CD4-positive, alpha-beta T cell treated with Interleukin-2 at 100 ng/mL for 4 hours (primary cell): ENCODE measurements around the gene CEACAM7.

Experiments used
- DNase-seq: peaks from one replicate; pipeline ENCODE4 v3.0.0-alpha.2; 2020; ENCODE audit warnings: low spot score

CEACAM7 gene

DNA sequence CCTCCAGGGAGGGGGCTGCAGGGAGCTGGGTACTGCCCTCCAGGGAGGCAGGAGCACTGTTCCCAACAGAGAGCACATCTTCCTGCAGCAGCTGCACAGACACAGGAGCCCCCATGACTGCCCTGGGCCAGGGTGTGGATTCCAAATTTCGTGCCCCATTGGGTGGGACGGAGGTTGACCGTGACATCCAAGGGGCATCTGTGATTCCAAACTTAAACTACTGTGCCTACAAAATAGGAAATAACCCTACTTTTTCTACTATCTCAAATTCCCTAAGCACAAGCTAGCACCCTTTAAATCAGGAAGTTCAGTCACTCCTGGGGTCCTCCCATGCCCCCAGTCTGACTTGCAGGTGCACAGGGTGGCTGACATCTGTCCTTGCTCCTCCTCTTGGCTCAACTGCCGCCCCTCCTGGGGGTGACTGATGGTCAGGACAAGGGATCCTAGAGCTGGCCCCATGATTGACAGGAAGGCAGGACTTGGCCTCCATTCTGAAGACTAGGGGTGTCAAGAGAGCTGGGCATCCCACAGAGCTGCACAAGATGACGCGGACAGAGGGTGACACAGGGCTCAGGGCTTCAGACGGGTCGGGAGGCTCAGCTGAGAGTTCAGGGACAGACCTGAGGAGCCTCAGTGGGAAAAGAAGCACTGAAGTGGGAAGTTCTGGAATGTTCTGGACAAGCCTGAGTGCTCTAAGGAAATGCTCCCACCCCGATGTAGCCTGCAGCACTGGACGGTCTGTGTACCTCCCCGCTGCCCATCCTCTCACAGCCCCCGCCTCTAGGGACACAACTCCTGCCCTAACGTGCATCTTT lies 12.5 kb upstream of the CEACAM7 start:
- no peak for DNase-seq

DNA sequence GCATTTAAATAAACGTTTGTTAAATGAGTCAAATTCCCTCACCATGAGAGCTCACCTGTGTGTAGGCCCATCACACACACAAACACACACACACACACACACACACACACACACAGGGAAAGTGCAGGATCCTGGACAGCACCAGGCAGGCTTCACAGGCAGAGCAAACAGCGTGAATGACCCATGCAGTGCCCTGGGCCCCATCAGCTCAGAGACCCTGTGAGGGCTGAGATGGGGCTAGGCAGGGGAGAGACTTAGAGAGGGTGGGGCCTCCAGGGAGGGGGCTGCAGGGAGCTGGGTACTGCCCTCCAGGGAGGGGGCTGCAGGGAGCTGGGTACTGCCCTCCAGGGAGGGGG lies 11.9 kb upstream of the CEACAM7 start:
- DNase-seq: no peak

DNA sequence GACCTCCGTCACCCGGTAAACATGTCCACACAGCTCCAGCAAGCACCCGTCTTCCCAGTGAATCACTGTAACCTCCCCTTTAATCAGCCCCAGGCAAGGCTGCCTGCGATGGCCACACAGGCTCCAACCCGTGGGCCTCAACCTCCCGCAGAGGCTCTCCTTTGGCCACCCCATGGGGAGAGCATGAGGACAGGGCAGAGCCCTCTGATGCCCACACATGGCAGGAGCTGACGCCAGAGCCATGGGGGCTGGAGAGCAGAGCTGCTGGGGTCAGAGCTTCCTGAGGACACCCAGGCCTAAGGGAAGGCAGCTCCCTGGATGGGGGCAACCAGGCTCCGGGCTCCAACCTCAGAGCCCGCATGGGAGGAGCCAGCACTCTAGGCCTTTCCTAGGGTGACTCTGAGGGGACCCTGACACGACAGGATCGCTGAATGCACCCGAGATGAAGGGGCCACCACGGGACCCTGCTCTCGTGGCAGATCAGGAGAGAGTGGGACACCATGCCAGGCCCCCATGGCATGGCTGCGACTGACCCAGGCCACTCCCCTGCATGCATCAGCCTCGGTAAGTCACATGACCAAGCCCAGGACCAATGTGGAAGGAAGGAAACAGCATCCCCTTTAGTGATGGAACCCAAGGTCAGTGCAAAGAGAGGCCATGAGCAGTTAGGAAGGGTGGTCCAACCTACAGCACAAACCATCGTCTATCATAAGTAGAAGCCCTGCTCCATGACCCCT lies 11.3 kb upstream of the CEACAM7 start:
- DNase-seq: no peak

DNA sequence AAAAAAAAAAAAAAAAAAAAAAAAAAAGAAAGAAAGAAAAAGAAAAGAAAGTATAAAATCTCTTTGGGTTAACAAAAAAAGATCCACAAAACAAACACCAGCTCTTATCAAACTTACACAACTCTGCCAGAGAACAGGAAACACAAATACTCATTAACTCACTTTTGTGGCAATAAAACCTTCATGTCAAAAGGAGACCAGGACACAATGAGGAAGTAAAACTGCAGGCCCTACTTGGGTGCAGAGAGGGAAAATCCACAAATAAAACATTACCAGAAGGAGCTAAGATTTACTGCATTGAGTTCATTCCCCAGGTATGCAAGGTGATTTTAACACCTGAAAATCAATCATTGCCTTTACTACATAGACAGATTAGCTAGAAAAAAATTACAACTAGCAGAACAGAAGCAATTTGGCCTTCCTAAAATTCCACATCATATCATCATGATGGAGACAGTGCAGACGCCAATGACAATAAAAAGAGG lies 10.7 kb upstream of the CEACAM7 start:
- no peak for DNase-seq

DNA sequence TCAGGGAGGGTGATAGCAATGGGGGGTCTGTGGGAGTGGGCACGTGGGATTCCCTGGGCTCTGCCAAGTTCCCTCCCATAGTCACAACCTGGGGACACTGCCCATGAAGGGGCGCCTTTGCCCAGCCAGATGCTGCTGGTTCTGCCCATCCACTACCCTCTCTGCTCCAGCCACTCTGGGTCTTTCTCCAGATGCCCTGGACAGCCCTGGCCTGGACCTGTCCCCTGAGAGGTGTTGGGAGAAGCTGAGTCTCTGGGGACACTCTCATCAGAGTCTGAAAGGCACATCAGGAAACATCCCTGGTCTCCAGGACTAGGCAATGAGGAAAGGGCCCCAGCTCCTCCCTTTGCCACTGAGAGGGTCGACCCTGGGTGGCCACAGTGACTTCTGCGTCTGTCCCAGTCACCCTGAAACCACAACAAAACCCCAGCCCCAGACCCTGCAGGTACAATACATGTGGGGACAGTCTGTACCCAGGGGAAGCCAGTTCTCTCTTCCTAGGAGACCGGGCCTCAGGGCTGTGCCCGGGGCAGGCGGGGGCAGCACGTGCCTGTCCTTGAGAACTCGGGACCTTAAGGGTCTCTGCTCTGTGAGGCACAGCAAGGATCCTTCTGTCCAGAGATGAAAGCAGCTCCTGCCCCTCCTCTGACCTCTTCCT lies 9.3 kb upstream of the CEACAM7 start:
- no peak for DNase-seq

DNA sequence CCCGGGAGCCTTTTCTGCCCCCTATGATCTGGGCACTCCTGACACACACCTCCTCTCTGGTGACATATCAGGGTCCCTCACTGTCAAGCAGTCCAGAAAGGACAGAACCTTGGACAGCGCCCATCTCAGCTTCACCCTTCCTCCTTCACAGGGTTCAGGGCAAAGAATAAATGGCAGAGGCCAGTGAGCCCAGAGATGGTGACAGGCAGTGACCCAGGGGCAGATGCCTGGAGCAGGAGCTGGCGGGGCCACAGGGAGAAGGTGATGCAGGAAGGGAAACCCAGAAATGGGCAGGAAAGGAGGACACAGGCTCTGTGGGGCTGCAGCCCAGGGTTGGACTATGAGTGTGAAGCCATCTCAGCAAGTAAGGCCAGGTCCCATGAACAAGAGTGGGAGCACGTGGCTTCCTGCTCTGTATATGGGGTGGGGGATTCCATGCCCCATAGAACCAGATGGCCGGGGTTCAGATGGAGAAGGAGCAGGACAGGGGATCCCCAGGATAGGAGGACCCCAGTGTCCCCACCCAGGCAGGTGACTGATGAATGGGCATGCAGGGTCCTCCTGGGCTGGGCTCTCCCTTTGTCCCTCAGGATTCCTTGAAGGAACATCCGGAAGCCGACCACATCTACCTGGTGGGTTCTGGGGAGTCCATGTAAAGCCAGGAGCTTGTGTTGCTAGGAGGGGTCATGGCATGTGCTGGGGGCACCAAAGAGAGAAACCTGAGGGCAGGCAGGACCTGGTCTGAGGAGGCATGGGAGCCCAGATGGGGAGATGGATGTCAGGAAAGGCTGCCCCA lies 8.5 kb upstream of the CEACAM7 start:
- no peak for DNase-seq

DNA sequence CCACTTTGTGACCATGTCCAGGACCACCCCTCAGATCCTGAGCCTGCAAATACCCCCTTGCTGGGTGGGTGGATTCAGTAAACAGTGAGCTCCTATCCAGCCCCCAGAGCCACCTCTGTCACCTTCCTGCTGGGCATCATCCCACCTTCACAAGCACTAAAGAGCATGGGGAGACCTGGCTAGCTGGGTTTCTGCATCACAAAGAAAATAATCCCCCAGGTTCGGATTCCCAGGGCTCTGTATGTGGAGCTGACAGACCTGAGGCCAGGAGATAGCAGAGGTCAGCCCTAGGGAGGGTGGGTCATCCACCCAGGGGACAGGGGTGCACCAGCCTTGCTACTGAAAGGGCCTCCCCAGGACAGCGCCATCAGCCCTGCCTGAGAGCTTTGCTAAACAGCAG lies 7.7 kb upstream of the CEACAM7 start:
- no peak for DNase-seq

DNA sequence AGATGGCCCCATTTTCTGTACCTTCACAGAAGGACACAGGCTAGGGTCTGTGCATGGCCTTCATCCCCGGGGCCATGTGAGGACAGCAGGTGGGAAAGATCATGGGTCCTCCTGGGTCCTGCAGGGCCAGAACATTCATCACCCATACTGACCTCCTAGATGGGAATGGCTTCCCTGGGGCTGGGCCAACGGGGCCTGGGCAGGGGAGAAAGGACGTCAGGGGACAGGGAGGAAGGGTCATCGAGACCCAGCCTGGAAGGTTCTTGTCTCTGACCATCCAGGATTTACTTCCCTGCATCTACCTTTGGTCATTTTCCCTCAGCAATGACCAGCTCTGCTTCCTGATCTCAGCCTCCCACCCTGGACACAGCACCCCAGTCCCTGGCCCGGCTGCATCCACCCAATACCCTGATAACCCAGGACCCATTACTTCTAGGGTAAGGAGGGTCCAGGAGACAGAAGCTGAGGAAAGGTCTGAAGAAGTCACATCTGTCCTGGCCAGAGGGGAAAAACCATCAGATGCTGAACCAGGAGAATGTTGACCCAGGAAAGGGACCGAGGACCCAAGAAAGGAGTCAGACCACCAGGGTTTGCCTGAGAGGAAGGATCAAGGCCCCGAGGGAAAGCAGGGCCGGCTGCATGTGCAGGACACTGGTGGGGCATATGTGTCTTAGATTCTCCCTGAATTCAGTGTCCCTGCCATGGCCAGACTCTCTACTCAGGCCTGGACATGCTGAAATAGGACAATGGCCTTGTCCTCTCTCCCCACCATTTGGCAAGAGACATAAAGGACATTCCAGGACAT lies 7.0 kb upstream of the CEACAM7 start:
- DNase-seq: no peak

DNA sequence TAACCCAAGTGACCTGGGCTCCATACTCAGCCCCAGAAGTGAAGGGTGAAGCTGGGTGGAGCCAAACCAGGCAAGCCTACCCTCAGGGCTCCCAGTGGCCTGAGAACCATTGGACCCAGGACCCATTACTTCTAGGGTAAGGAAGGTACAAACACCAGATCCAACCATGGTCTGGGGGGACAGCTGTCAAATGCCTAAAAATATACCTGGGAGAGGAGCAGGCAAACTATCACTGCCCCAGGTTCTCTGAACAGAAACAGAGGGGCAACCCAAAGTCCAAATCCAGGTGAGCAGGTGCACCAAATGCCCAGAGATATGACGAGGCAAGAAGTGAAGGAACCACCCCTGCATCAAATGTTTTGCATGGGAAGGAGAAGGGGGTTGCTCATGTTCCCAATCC lies 6.1 kb upstream of the CEACAM7 start:
- no peak for DNase-seq

DNA sequence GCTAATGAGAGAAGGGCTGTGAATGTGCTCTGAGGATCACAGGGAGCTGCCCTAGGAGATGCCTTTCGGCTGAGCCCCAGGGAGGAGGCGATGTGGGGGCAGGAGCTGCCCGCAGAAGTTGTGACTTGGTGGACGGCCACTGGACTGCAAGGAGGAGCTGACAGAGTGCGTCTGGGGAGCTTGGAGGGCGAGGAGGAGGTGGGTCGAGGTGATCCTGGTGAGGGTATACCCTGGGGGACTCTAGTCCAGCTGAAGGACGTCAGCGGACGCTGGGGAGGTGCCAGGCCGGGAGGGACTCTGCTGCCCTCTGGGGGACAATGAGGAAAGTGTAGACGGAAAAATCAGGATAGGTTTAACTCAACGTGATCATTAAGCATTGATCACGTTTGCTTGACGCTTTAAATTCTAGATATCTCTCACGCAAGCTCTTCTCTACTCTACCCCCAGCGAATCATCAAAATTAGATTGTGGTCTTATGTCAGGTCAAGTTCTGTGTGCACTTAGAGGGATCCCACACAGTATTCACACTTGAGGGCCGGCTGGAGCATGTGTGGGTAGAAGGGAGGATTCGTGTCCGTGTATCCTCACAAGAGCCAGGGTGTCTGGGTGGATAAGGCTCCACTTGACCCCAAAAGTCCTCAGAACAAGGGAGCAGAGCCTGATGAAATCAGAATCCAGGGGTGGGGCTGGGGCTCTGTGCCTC lies 3.3 kb upstream of the CEACAM7 start:
- DNase-seq: no peak

DNA sequence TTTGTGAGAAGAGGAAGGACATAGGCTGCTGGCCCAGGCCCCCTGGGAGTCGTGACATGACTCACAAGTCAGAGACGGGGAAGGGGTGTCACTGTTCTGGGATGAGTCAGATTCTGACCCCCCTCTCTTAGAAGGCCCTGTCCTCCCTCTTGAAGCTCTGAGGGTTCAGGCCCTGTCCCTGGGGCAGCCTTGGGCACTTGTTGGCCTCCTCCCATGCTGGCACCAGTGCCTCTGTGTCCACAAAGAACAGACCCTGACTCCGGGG lies 2.7 kb upstream of the CEACAM7 start:
- no peak for DNase-seq

DNA sequence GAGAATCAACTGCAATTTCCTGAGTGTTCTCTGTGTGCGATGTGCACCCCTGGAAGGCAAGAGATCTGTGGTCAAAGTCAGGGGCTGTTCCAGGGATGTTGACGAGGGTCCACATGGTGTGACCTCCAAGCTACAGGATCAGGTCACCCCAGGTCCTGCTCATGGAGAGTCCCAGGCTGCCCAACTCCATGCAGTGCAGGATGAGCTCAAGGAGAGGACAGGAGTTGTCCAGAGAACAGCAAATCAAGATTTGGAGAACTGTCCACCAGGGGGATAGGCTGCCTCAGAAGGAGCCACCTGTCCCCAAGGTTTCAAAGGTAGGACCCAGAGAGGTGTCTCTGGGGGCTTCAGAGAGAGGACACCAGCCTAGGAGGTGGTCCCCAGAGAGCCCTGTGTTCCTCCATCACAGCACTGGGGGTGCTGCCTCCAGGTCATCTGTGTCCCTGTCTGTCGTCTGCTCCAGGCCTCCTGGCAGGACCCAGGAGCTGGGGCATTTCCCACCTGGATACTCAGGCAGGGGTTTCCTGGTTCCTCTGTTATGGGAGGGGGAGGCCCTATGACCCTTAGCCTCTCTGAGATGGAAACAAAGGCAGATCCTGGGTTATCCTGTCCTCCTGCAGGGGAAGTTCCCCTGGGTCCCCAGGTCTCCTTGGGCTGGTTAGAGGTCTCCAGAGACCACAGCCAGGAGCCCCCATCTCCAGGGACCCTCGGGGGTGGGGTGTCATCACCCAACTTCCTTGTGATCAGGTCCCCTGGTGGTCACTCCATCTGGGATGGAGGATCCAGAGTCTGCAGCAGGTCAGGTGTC lies 2.1 kb upstream of the CEACAM7 start:
- no peak for DNase-seq

DNA sequence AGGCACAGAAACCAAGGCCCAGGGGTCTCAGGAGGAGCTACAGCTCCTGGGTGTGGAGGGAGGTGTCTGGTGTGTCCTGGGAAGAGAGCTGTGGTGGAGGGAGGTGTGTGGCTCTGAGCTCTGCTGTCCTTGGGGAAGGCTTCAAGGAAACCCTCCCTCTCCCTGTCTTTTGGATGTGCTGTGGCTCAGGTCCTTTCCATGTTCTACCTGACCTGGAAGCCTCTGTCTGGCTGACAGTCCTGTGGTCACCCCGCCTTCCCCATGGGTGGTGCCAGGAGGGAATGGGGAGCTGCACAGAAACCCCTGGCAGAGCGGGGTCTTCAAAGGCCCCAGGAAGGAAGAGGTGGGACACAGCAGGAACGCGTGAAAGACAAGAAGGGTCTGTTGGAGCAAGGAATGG lies 617 bp upstream of the CEACAM7 start:
- no peak for DNase-seq

DNA sequence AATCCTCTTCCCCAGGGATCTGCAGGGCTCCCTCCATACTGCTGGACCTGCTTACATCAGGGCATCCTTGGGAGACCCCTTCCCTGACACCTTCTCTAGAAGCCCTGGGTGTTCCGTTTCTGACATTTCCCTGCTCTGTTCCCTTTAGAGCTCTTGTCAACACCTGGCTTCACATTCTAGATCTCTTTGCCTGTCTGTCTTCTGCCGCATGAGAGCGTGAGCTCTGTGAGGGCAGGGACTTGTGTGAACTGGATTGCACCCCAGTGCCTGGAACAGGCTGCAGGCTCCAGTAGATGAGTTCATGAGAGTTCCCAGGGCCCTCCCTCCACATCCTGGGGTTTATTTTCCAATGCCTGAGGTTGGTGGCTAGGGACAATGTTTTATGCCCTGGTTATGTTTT lies 651 bp downstream of the CEACAM7 start:
- DNase-seq: no peak

DNA sequence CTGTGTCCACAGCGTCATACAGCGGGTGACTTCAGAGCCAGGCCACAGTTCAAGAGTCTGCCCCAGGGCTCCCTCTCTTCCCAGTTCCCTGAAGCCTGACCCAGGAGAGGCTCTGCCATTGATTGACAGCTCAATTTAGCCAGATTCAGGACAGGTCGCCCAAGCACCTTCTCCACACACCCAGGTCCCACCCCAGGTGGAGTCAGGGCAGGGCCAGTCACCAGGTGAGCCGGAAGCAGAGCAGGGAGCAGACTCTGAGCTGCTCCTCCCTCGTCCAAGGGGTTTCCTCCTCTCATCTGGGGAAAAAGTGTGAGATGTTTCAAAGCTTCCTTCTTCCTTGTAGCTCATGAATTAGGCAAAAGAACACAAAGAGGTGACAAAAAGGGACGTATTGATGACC lies 5.6 kb downstream of the CEACAM7 start:
- no peak for DNase-seq

DNA sequence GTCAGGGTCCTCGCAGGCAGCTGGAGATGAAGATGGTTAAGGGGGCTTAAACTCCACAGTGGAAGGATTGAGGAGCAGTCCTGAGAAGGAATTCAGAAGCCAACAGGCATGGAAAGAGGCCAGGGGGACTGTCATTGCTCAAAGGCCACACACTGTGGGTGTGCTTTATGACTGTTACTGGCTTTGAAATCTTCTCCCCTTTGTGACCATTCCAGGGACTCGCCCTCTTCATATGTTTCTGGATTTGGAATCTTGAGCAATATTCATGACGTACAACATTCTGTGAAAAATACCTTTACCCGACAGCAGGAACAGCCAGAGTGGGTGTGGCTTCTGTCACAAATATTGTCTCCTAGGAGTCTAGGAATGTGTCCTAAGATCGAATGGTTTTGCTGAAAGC lies 16.6 kb downstream of the CEACAM7 start:
- DNase-seq: no peak

DNA sequence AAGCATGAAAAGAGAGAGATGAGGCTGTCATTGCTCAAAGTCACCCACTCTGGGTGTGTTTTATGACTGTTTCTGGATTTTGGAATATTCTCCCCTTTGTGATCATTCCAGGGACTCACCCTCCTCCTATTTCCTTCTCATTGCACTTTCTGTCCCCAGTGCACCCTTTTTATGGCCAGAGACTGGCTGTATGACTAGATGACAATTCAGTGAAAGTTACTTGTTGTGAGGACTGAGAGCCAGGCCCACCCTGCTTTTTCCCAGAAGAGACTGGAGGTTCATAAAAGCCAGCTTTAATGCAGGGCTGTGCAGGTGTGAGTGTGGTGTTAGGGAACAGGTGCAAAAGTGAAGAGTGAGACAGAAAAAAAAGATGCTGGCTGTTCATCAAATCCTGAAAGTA lies 17.3 kb downstream of the CEACAM7 start:
- DNase-seq: no peak

DNA sequence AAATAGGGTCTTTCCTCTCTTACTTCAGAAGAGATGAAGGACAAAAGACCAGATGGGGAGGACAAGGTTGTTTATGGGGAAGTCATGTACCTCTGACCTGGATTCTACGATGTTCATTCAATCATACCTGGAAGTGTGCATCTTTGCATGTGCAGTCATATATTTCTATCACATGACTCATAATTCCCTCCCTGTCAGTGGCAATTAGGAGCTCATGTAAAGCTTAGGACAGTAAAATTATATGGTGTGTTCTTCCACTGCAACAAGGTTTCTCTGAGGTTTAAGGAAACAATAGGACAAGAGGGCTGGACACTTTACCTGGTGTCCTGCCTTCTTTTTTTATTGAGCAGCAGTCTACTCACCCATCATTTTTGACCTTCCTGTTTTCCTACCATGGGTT lies 19.8 kb downstream of the CEACAM7 start:
- DNase-seq: no peak

DNA sequence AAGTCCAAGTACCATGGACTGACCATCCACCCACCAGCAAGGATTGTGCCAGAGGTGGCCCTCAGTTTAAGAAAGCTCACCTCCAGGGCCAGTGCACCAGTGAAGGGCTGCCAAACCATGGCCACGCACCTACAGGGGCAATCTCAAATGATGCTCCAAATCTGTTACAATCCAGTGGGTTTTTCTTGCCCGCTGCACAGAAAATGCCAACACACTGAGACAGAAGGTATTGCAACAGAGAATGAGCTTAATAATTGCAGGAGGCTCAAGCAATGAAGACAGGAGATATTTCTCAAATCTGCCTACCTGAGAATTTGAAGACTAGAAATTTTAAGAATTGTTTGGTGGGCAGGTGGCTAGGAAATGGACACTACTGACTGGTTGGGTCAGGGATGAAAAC lies 22.0 kb downstream of the CEACAM7 start:
- DNase-seq: no peak

DNA sequence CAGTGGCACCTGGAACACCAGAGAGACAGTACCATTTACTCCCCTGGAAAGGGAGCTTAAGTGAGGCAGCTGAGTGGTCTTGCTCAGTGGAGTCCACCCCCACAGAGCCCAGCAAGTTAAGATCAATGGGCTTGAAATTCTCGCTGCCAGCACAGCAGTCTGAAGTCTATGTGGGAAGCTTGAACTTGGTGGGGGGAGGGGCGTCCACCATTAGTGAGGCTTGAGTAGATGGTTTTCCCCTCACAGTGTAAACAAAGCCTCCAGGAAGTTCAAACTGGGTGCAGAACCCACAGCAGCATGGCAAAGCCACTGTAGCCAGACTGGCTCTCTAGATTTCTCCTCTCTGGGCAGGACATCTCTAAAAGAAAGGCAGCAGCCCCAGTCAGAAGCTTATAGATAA lies 30.9 kb downstream of the CEACAM7 start:
- DNase-seq: no peak
